GM18517 (cell line): ENCODE data around the gene KRT3.
"Not testable (repeated sequence)": the region's sequence is repeated elsewhere in the genome, so short reads cannot be mapped to it uniquely, and the experiment has no call there.

Source experiments
- ATAC-seq: cut with Tn5 transposase; IDR thresholded peaks from one replicate; pipeline ENCODE4 v1.9.1; 2021; ENCODE audit warnings: mild to moderate bottlenecking, moderate library complexity; ENCODE audit not compliant: unreplicated experiment

KRT3 gene

GRCh38 chr12:52763036-52763659, 32.8 kb downstream of the KRT3 start:
- ATAC-seq, result no peak

- no peak for ATAC-seq
These were observed 34.1 kb downstream of the KRT3 start for GRCh38 chr12:52761802-52762201.

GRCh38 chr12:52761218-52761617, 34.7 kb downstream of the KRT3 start:
- ATAC-seq, result not testable (repeated sequence)

- no peak for ATAC-seq
These were observed 35.3 kb downstream of the KRT3 start for GRCh38 chr12:52760623-52761022.

GRCh38 chr12:52759695-52760094, 36.2 kb downstream of the KRT3 start:
- ATAC-seq, result no peak

GRCh38 chr12:52759218-52759617, 36.7 kb downstream of the KRT3 start:
- ATAC-seq, result no peak

- no peak for ATAC-seq
These were observed 38.3 kb downstream of the KRT3 start for GRCh38 chr12:52757449-52758176.

- no peak for ATAC-seq
These were observed 39.5 kb downstream of the KRT3 start for GRCh38 chr12:52756281-52756960.

GRCh38 chr12:52755533-52755932, 40.4 kb downstream of the KRT3 start:
- ATAC-seq, result no peak

GRCh38 chr12:52754135-52754534, 41.8 kb downstream of the KRT3 start:
- no peak for ATAC-seq

GRCh38 chr12:52753283-52753682, 42.6 kb downstream of the KRT3 start:
- ATAC-seq, result no peak

- ATAC-seq, result no peak
These were observed 43.4 kb downstream of the KRT3 start for GRCh38 chr12:52752516-52752915.

- no peak for ATAC-seq
These were observed 44.1 kb downstream of the KRT3 start for GRCh38 chr12:52751795-52752194.

- ATAC-seq, result not testable (repeated sequence)
These were observed 45.4 kb downstream of the KRT3 start for GRCh38 chr12:52750532-52750931.

GRCh38 chr12:52749827-52750226, 46.1 kb downstream of the KRT3 start:
- ATAC-seq, result no peak

GRCh38 chr12:52748578-52748977, 47.3 kb downstream of the KRT3 start:
- ATAC-seq, result no peak

- ATAC-seq, result no peak
These were observed 50.4 kb downstream of the KRT3 start for GRCh38 chr12:52745554-52745953.

GRCh38 chr12:52744493-52745156, 51.3 kb downstream of the KRT3 start:
- ATAC-seq, result no peak

GRCh38 chr12:52742822-52743457, 53.0 kb downstream of the KRT3 start:
- ATAC-seq, result no peak

GRCh38 chr12:52742196-52742580, 53.7 kb downstream of the KRT3 start:
- ATAC-seq, result no peak
